Neural cell (in vitro differentiated cells): ENCODE data around the gene BIRC7. TPM values are rescaled to one million over a fixed set of nuclear protein-coding genes. Genes with fewer than 3 reads are reported as not detected.
A peak's percentile ranks its signal among the peaks of the same experiment; 100 is the strongest.

Source experiments
- H2AFZ ChIP-seq: fragments of 200-600, 300-800 bp; sonication (generic), shearing (Covaris generic); 2 replicates; pipeline ENCODE4 v1.6.0; 2014; ENCODE audit warnings: low read depth, mild to moderate bottlenecking, antibody characterized with exemption, low read length, moderate library complexity
- H3F3A ChIP-seq: fragments of 200-600 bp; shearing (Covaris generic); 2 replicates; pipeline ENCODE4 v1.6.1; 2016; ENCODE audit warnings: mild to moderate bottlenecking, moderate library complexity, mixed read lengths, antibody characterized with exemption, low read length; ENCODE audit not compliant: insufficient read depth, poor library complexity, severe bottlenecking
- H3K27ac ChIP-seq: fragments of 200-600, 300-800 bp; sonication (generic), shearing (Covaris generic); 2 replicates; pipeline ENCODE4 v1.5.1; 2014; ENCODE audit warnings: mild to moderate bottlenecking, low read length, moderate library complexity
- H3K27me3 ChIP-seq: fragments of 300-800, 200-600 bp; sonication (generic), shearing (Covaris generic); 2 replicates; pipeline ENCODE4 v1.6.0; 2014; ENCODE audit warnings: mild to moderate bottlenecking, low read depth, low read length, moderate library complexity; ENCODE audit not compliant: insufficient read depth
- H3K36me3 ChIP-seq: fragments of 300-800, 200-600 bp; sonication (generic), shearing (Covaris generic); 2 replicates; pipeline ENCODE4 v1.5.1; 2014; ENCODE audit warnings: mild to moderate bottlenecking, antibody characterized with exemption, low read length, moderate library complexity; ENCODE audit not compliant: insufficient read depth
- H3K4me2 ChIP-seq: fragments of 300-800, 200-600 bp; sonication (generic), shearing (Covaris generic); 2 replicates; pipeline ENCODE4 v1.6.0; 2014; ENCODE audit warnings: mild to moderate bottlenecking, low read length
- H3K4me3 ChIP-seq: fragments of 300-800, 200-600 bp; sonication (generic), shearing (Covaris generic); 2 replicates; pipeline ENCODE4 v1.5.1; 2014; ENCODE audit warnings: mild to moderate bottlenecking, low read length, moderate library complexity
- H3K79me2 ChIP-seq: fragments of 200-600 bp; shearing (Covaris generic); replicated peaks from 2 replicates; pipeline ENCODE4 v1.6.0; 2014; ENCODE audit warnings: mild to moderate bottlenecking, low read length, moderate library complexity; ENCODE audit not compliant: insufficient read depth
- H3K9ac ChIP-seq: fragments of 300-800, 200-600 bp; sonication (generic), shearing (Covaris generic); 2 replicates; pipeline ENCODE4 v1.6.1; 2016; ENCODE audit warnings: mild to moderate bottlenecking, low read length, mixed read lengths
- H3K9me2 ChIP-seq: fragments of 200-600 bp; shearing (Covaris generic); 2 replicates; pipeline ENCODE4 v1.6.1; 2016; ENCODE audit warnings: mild to moderate bottlenecking, low read length, mixed read lengths; ENCODE audit not compliant: insufficient read depth
- H3K9me3 ChIP-seq: fragments of 200-600, 300-800 bp; sonication (generic), shearing (Covaris generic); 2 replicates; pipeline ENCODE4 v1.6.1; 2016; ENCODE audit warnings: mild to moderate bottlenecking, mixed run types, low read length, moderate library complexity, mixed read lengths
- H4K20me1 ChIP-seq: fragments of 200-600 bp; shearing (Covaris generic); 2 replicates; pipeline ENCODE4 v1.6.1; 2016; ENCODE audit warnings: mild to moderate bottlenecking, mixed run types; ENCODE audit not compliant: insufficient read depth
- EP300 ChIP-seq: fragments of 450-650 bp; conservative IDR thresholded peaks from 2 replicates; pipeline ENCODE4 v1.6.1; 2014; ENCODE audit warnings: antibody characterized with exemption, mild to moderate bottlenecking, moderate library complexity; ENCODE audit not compliant: poor library complexity, severe bottlenecking
- EZH2 ChIP-seq: fragments of 200-600, 300-800 bp; shearing (Covaris generic), sonication (generic); IDR thresholded peaks from 2 replicates; pipeline ENCODE4 v1.6.1; 2014; ENCODE audit warnings: antibody characterized with exemption, low read length, borderline replicate concordance, mild to moderate bottlenecking; ENCODE audit not compliant: insufficient read depth, poor library complexity, severe bottlenecking
- MXI1 ChIP-seq: fragments of 450-650 bp; conservative IDR thresholded peaks from 2 replicates; pipeline ENCODE4 v1.6.1; 2014; ENCODE audit warnings: antibody characterized with exemption, mild to moderate bottlenecking; ENCODE audit not compliant: poor library complexity, severe bottlenecking
- POLR2AphosphoS5 ChIP-seq: IDR thresholded peaks from 2 replicates; pipeline ENCODE4 v1.6.1; 2012
- RAD21 ChIP-seq: fragments of 450-650 bp; conservative IDR thresholded peaks from 2 replicates; pipeline ENCODE4 v1.6.1; 2014; ENCODE audit warnings: antibody characterized with exemption, mild to moderate bottlenecking, moderate library complexity
- SMC3 ChIP-seq: fragments of 450-650 bp; conservative IDR thresholded peaks from 2 replicates; pipeline ENCODE4 v1.6.1; 2014; ENCODE audit warnings: antibody characterized with exemption, mild to moderate bottlenecking, moderate library complexity; ENCODE audit not compliant: poor library complexity
- TAF1 ChIP-seq: IDR thresholded peaks from 2 replicates; pipeline ENCODE4 v1.6.1; 2012; ENCODE audit warnings: low read depth
- polyA plus RNA-seq: library from polyadenylated mRNA; depleted of rRNA; stranded (reverse); fragments of >200 nt; gene quantifications from 2 replicates; pipeline ENCODE4 v1.2.3, GENCODE V29; 2014
- TF ChIP-seq, protein P1 (sequence below): fragments of 450-650 bp; IDR thresholded peaks from 2 replicates; pipeline ENCODE4 v1.5.1; 2014; ENCODE audit warnings: antibody characterized with exemption, mild to moderate bottlenecking, moderate library complexity; ENCODE audit not compliant: poor library complexity, severe bottlenecking
- TF ChIP-seq, protein P2 (sequence below): IDR thresholded peaks from 2 replicates; pipeline ENCODE4 v1.6.1; 2012; ENCODE audit warnings: borderline replicate concordance

BIRC7 gene
- polyA plus RNA-seq, 1 donor from 2014 or later: not detected

GRCh38 chr20:63252284-63252711, 16.6 kb downstream of the BIRC7 start:
- no peaks in the 10 kb centered on the region for H4K20me1 ChIP-seq
- peaks cover 16% of the 10 kb centered on the region for H3K79me2 ChIP-seq
- H3K4me3 ChIP-seq: no peak overlapping the region
- no peaks in the 10 kb centered on the region for H3K36me3 ChIP-seq
- peaks cover 19% of the 10 kb centered on the region for H3K27me3 ChIP-seq
- H3K9me3 ChIP-seq: no peaks in the 10 kb centered on the region
- H3F3A ChIP-seq: no peaks in the 10 kb centered on the region
- no peak overlapping the region for H3K27ac ChIP-seq
- TF ChIP-seq SMC3 (no peak), MXI1 (no peak), RAD21 (no peak), TAF1 (no peak), POLR2AphosphoS5 (no peak), EZH2 (no peak), EP300 (no peak)
- TF ChIP-seq, protein P1, sequence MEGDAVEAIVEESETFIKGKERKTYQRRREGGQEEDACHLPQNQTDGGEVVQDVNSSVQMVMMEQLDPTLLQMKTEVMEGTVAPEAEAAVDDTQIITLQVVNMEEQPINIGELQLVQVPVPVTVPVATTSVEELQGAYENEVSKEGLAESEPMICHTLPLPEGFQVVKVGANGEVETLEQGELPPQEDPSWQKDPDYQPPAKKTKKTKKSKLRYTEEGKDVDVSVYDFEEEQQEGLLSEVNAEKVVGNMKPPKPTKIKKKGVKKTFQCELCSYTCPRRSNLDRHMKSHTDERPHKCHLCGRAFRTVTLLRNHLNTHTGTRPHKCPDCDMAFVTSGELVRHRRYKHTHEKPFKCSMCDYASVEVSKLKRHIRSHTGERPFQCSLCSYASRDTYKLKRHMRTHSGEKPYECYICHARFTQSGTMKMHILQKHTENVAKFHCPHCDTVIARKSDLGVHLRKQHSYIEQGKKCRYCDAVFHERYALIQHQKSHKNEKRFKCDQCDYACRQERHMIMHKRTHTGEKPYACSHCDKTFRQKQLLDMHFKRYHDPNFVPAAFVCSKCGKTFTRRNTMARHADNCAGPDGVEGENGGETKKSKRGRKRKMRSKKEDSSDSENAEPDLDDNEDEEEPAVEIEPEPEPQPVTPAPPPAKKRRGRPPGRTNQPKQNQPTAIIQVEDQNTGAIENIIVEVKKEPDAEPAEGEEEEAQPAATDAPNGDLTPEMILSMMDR: no peak
- TF ChIP-seq, protein P2, sequence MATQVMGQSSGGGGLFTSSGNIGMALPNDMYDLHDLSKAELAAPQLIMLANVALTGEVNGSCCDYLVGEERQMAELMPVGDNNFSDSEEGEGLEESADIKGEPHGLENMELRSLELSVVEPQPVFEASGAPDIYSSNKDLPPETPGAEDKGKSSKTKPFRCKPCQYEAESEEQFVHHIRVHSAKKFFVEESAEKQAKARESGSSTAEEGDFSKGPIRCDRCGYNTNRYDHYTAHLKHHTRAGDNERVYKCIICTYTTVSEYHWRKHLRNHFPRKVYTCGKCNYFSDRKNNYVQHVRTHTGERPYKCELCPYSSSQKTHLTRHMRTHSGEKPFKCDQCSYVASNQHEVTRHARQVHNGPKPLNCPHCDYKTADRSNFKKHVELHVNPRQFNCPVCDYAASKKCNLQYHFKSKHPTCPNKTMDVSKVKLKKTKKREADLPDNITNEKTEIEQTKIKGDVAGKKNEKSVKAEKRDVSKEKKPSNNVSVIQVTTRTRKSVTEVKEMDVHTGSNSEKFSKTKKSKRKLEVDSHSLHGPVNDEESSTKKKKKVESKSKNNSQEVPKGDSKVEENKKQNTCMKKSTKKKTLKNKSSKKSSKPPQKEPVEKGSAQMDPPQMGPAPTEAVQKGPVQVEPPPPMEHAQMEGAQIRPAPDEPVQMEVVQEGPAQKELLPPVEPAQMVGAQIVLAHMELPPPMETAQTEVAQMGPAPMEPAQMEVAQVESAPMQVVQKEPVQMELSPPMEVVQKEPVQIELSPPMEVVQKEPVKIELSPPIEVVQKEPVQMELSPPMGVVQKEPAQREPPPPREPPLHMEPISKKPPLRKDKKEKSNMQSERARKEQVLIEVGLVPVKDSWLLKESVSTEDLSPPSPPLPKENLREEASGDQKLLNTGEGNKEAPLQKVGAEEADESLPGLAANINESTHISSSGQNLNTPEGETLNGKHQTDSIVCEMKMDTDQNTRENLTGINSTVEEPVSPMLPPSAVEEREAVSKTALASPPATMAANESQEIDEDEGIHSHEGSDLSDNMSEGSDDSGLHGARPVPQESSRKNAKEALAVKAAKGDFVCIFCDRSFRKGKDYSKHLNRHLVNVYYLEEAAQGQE: no peak
- no peak overlapping the region for H3K4me2 ChIP-seq
- no peak overlapping the region for H2AFZ ChIP-seq
- no peak overlapping the region for H3K9ac ChIP-seq
- H3K9me2 ChIP-seq: no peaks in the 10 kb centered on the region

DNA sequence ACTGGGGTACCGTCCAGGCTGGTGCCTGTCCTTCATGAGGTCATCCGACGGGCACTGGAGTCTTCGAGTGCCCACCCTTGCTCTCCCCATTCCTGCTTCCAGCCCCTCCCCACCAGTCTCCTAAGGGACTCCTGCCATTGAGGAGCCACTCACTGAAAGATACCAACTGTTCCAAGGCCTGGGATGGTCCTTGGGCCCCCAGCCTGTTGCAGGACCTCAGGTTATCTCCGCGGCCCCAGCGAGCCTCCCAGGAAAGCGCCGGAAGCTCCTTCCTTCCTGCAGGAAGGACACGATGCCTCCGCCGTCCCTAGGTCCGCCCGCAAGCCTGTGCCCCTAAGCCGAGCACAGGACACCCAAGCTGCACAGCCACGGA, 17.3 kb downstream of the BIRC7 start:
- no peaks in the 10 kb centered on the region for H3K36me3 ChIP-seq
- H3K9me3 ChIP-seq: no peaks in the 10 kb centered on the region
- H2AFZ ChIP-seq: no peak overlapping the region
- H3F3A ChIP-seq: no peaks in the 10 kb centered on the region
- TF ChIP-seq EZH2 (no peak), EP300 (no peak), TAF1 (no peak), POLR2AphosphoS5 (no peak), MXI1 (no peak), SMC3 (no peak), RAD21 (no peak)
- TF ChIP-seq, protein P2: no peak
- TF ChIP-seq, protein P1: no peak
- peak overlapping the region; percentile 60 for H3K4me3 ChIP-seq
- peaks cover 16% of the 10 kb centered on the region for H3K79me2 ChIP-seq
- H3K4me2 ChIP-seq: no peak overlapping the region
- H3K27me3 ChIP-seq: peaks cover 19% of the 10 kb centered on the region
- H4K20me1 ChIP-seq: no peaks in the 10 kb centered on the region
- H3K27ac ChIP-seq: no peak overlapping the region
- H3K9ac ChIP-seq: peak overlapping the region; percentile 23
- H3K9me2 ChIP-seq: no peaks in the 10 kb centered on the region
